Left hindlimb (tissue), 1 donor: ENCODE measurements around the gene TRDN.
"Not testable (repeated sequence)": the region's sequence is repeated elsewhere in the genome, so short reads cannot be mapped to it uniquely, and the experiment has no call there.

Source experiments
- DNase-seq: peaks from one replicate; pipeline ENCODE4 v3.0.0-alpha.2; 2018

The TRDN gene

GRCh38 chr6:123393331-123393730 is 243.4 kb downstream of the TRDN start:
- DNase-seq = no peak

DNA sequence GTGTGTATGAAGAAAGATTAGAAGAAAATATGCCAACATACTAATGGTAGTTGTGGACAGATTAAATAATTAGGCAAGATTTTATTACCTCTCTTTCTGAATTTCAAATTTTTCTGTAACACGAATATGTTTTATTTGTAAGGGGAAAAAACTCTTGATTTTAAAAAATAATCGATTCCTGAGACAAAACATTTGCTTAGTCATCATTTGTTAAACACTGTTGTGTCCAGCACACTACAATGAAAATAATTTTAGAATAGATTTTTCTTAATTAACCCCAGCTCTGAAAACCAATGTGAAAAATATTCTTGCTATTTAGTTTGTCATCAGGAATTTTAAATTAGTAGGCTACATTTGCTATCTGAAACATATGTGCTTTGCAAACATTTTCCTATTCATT is 253.0 kb downstream of the TRDN start:
- no peak for DNase-seq

GRCh38 chr6:123380257-123380656 is 256.5 kb downstream of the TRDN start:
- no peak for DNase-seq

GRCh38 chr6:123372737-123373136 is 264.0 kb downstream of the TRDN start:
- no peak for DNase-seq

GRCh38 chr6:123363912-123364311 is 272.8 kb downstream of the TRDN start:
- no peak for DNase-seq

GRCh38 chr6:123360359-123360758 is 276.4 kb downstream of the TRDN start:
- DNase-seq = no peak

- no peak for DNase-seq
Observed at GRCh38 chr6:123352705-123353104, 284.0 kb downstream of the TRDN start.

- no peak for DNase-seq
Observed at GRCh38 chr6:123352279-123352678, 284.5 kb downstream of the TRDN start.

- no peak for DNase-seq
Observed at GRCh38 chr6:123343836-123344235, 292.9 kb downstream of the TRDN start.

GRCh38 chr6:123338394-123338793 is 298.4 kb downstream of the TRDN start:
- no peak for DNase-seq

DNA sequence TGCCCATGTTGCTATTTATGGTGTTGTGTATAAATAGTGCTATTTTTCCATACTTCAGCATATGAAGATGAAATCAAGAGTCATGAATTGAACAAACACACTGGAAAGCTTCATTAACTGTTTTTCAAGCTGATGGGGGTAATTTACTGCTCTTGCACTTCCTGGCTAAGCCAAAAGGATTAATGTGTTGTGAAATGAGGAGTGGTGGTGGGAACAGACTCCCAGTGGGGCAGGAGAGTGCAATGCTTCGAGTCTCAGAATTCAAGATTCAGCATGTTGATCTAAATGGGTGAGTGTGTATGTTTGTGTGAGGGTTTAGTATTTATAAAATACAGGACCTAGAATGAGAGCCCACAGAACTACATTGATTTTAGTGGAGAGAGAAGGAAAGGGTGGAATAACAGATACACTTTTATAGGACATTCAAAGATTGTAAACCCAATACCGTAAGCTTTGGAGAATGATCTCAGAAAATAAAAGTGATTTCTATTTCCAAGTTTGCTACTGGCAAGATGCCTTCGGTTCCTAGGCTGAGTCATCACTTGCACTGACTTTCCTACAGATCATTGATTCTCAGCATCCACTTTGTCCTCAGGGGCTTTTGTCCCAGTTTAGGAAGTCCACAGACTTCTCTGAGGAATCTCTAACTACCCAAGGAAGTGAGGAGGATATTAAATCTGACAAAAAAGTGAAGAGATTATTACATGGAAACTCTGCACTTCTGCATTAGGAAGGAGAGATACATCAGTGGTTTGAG is 303.6 kb downstream of the TRDN start:
- no peak for DNase-seq

GRCh38 chr6:123332070-123332469 is 304.7 kb downstream of the TRDN start:
- no peak for DNase-seq

GRCh38 chr6:123329337-123329736 is 307.4 kb downstream of the TRDN start:
- DNase-seq = no peak

DNA sequence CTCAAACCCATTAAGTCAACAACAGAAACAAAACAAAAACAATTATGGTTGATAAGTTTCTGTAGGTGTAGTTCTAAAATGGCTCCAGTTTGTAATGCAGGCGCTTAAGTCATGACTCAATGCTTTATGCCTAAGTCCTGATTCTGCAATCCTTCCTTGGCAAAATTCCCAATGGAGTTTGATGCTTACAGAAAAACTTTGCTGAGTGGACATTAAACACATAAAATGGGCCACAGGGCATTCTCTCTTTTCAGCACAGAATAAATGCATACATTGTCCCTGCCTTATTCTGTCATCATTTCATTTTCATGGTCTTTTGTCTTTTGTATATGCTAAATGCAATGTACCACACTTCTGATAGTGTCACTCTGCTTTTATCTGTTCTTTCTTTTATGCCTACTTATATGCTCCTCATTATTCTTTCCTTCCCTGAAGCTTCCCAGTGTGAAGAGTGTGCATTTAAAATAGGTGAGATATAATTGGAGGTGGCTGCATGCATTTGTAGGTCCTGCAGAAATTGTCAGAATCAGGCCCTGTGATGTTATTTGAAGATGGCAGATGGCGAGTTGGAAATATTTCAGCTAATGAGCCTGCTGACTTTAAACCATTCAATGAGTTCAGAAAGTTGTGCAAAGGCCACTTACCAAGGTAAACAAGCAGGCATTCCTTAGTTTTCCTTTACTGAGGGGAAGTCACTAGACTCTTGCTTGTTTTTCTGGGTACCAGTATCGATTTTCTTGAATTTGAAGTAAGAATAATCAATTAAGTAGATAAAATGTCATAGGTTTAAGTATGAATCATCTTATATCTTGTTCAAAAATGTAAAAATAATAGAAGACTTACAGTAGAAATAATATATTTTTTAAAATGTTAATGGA is 313.1 kb downstream of the TRDN start:
- DNase-seq = no peak

GRCh38 chr6:123321020-123321419 is 315.7 kb downstream of the TRDN start:
- DNase-seq = no peak

DNA sequence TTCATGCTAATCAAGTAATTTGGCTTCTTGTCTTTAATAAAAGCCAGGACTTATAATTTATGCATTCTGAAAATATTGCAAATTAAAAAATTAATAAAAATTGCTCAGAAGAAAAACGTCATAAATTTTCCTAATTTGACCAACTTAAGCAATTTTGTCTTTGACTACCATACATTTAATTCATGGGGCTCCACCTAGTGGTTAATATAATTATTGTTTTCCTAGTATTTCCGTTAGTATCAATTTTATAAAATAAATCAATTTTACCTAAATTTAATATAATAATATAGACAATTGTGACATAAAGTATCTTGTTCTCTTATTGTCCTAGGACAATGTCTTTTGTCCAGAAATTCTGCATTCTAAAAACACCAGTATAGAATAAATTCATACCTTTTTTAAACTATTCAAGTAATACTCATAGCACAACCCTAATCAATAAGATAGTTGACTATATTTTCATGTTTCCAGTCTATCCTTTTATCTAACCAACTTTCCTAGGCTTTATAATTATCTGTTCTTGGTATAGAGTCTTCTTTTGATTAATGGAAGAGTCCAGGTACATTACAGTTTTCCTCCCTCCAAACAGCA is 319.9 kb downstream of the TRDN start:
- DNase-seq = no peak

GRCh38 chr6:123314459-123314858 is 322.3 kb downstream of the TRDN start:
- not testable (repeated sequence) for DNase-seq

GRCh38 chr6:123309130-123309529 is 327.6 kb downstream of the TRDN start:
- DNase-seq = no peak

- no peak for DNase-seq
Observed at GRCh38 chr6:123306334-123306733, 330.4 kb downstream of the TRDN start.

DNA sequence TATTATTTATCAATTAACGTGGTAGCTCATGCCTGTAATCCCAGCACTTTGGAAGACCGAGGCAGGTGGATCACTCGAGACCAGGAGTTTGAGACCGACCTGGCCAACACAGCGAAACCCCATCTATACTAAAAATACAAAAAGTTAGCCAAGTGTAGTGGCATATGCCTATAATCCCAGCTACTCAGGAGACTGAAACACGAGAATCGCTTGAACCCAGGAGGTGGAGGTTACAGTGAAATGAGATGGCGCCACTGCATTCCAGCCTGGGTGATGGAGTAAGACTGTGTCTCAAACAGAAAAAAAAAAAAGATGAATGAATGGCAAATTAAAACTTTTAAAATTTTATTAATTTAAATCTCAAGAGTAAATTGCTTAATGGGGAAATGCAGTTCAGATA is 341.1 kb downstream of the TRDN start:
- DNase-seq = no peak

DNA sequence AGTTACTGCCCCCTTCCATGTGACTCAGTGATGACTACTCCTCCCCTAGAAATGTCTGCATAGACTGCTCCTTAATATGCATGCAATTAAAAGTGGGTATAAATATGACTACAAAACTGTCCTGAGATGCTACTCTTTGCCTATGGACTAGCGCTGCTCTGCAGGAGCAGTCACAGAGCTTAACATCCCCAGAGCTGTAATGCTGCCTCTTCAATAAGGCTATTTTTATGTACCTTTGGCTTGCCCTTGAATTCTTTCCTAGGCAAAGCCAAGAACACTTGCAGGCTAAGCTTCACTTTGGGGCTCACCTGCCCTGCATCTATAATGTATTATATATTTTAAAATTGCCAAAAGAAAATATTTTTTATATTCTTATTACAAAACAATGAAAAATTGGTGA is 341.6 kb downstream of the TRDN start:
- DNase-seq = no peak

DNA sequence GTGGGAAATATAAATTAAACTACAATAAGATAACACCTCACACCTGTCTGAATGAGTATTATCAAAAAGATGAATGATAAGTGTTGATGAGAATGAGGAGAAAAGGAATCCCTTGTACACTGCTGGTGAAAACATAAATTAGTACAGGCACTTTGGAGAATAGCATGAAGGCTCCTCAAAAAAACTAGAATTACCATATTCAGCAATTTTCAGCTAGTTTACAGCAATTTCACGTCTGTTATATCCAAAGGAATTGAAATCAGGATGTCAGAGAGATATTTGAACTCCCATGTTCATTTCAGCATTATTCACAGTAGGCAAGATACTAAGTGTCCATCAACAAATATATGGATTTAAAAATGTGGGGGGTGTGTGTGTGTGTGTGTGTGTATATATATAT is 348.1 kb downstream of the TRDN start:
- DNase-seq = no peak

DNA sequence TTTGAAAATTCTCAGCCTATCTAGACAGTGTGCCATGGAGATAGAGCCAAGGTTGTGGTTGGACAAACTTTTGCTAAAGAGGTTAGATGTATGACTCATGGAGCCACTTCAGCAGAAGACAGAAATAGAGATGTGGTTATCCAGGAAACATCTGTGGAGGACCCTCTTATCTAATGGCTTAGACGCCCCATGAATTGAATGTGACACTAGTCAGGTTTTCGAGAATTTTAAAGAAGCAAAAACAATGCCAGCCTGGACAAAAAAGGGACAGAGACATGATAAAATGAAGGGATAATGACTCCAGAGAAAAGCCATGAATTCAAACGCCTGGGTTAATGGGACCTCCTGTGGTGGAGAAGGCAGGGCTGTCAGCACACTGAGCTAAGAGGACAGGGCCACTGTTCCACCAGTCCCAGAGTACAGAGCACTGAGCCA is 360.2 kb downstream of the TRDN start:
- no peak for DNase-seq

DNA sequence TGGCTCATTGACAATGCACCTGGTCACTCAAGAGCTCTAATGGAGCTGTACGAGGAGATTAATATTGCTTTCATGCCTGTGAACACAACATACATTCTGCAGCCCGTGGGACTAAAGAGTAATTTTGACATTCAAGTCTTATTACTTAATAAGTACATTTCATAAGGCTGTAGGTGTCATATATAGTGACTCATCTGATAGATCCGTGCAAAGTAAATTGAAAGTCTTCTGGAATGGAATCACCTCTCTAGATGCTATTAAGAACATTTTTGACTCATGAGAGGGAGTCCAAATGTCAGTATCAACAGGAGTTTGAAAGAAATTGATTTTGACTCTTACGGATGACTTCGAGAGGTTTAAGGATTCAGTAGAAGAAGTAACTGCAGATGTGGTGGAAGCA is 372.8 kb downstream of the TRDN start:
- no peak for DNase-seq
